Measurements from ENCODE around the gene FOXN1.

The FOXN1 gene

DNA sequence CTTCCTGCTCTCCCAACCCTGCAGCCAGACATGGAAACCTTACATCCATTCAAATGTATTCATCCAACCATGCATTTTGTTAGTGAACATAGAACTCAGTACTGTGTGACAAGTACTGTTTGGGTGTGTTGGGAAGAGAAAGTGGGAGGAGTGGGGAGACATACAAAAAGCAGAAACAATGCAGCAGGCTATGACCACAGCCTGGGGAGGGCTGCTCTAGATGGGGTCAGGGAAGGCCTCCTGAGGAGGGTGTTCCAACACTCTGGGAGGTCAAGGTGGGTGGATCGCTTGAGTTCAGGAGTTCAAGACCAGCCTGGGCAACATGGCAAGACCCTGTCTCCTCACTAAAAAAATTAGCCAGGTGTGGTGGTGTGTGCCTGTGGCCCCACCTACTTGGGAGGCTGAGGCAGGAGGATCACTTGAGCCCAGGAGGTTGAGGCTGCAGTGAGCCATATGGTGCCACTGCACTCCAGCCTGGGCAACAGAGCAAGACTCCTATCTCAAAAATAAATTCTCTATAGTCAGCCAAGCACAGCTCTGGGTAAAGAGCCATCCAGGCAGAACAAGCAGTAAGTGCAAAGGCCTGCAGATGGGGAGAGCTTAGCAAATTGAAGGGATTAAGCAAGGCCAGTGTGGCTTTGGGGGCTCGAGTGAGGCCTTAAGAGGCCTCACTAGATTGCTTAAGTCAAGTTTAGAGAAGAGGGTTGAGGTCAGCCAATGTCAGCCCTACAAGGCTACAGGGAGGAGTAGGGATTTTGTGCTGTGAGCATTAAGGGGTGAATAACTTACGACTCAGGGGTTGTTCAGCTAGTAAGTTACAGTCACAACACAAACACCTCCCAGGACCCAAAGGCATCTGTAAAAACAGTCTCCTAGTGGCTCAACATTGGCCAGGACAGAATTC is 27.2 kb upstream of the FOXN1 start:
- DNase-seq (ENCODE audit: low spot score) (no peak), FAIRE-seq (no peak)

DNA sequence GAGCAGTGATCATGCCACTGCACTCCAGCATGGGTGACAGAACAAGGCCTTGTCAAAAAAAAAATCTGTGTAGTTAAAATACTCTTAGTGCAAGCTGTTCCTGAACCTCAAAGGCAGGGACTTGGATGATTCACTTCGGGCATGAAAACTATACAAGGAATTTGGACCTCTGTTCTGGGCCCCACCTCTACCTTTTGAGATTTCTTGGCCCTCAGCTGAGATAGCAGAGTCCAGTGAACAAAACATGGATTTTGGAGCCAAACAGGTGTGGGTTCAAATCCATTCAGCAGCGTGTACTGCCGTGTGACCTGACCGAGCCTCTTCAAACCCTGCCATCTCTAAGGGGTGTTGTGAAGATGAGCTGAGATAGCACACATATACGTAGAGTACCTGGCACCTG is 25.9 kb upstream of the FOXN1 start:
- DNase-seq (ENCODE audit: low spot score) (no peak), FAIRE-seq (no peak)

DNA sequence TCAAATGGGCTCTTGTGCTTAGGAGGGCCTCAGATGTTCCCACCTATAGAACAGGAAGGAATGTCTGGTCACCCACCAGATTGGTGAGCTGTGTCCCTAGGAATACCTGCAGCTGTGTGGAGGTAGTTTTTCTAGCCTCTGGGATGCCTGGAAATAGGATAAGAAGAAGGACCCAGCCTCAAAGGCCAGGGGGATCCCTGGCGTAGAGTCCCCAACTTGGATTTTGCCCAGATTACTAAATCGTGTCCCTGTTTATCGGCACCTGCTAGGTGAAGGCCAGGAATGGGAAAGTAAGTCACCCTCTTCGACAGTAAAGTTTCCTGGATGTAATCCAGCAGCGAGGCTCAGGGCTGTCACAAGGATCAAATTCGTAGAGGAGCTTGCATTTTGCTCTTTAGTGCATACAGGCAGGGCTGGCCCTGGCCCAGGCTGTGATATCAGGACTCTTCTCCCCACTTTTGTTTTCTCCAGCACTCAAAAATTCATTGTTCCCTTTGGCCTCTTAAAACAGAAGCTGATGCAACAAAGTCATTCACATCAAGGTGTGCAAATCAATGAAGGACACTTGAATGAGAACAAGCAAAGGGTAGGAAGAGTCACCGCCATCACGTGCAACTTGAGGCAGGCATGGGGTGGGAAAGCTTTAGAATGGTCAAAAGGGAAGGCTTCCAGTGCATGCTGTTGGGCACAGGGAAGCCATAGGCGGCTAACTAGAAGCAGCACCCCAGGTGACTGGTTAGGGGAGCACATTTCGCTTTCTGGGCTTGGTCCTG is 25.2 kb upstream of the FOXN1 start:
- no peak for DNase-seq (ENCODE audit: low spot score)
- no peak for FAIRE-seq

DNA sequence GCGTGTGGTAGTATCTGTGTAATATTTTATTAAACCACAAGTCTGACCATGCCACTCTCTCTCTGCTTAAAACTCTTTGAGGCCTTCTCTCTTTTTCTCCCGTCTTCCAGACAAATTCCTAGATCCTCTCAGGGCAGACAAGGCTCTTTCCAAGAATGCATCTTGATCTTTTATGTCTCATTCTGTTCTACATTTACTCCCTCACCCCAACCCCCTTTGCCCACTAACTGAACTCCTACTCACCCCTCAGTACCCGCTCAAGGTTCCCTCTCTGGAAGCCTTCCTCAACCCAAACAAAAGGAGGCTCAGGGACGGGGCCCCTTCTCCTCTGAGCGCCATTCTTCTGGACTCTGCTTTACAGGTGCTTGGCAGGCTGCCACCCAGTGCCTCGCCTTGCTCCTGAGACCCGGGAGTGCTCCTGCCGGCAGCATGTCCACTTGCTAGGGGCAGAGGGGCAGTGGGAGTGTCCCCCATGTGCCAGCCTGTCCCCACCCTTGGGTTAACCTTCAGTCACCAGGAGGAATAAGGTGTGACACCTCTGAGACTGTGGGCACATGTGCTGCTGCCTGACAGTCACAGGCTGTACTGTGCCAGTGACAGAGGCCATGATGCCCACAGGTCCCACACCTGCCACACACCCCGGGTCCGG is 23.5 kb upstream of the FOXN1 start:
- FAIRE-seq = no peak
- no peak for DNase-seq (ENCODE audit: low spot score)

DNA sequence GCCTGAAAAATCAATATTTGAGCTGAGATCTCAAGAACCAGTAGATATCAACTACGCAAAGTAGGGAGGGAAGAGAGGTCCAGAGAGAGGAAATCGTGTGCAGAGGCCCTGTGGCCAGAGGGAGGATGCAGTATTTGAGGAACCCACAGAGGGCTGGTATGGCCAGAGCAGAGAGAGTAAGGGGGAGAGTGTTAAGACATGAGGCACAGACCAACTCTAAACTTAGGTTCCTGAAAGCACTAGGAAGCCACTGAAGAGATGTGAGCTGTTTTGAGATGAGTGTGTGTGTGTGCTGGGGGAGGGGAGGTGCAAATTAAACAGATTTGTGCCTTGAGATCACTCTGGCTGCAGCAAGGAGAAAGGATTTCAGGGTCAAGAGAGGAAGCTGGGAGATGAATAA is 21.9 kb upstream of the FOXN1 start:
- DNase-seq (ENCODE audit: low spot score) (no peak), FAIRE-seq (no peak)

DNA sequence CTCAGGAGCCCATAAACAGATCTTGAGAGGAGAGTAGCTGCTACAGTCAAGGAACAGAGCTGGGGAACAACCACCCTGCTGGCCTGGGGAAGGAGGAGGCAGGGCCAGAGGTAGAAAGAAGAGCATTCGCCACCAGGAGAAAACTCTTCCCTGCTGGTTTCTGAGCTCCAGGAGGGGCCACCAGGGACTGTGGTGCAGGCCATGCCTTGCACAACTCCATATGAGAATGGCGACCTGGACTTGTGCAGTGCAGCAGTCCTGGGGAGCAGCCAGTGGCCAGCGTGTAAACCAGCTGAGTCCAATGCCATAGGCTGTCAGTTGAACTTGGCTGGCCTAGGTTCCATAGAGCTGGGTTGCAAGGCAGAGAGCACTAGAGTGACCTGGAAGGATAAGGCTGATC is 21.1 kb upstream of the FOXN1 start:
- FAIRE-seq = peak; percentile 53
- DNase-seq (ENCODE audit: low spot score) = no peak

DNA sequence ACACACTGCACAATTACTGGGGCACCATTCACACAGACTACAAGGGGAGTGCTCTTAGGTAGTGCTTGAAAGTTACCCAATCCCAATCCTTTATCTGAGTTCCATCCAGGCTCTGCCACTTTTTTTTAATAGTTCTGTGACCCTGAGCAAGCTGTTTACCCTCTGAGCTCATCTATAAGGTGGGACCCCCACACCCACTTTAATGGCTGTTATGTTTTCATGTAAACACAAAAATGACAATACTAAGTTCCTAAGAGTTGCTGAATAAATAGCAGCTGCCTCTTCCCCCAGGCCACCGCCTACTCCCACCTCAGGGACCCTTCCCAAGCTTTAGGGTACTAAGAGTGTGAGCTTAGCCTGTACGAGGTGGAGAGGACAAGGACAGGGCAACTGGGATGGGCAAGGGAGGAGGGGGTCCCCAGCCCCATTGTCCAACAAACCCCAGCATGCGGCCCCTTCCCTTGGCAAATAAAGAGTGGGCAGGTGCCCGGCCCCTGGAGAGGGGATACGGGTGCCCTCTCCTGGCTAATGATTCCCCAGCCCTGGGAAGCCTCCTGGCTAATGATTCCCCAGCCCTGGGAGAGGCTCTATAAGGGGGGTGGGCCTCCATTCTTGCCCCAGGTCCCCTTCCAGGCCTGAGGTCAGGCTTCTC is 18.1 kb upstream of the FOXN1 start:
- FAIRE-seq (no peak), DNase-seq (ENCODE audit: low spot score) (no peak)

DNA sequence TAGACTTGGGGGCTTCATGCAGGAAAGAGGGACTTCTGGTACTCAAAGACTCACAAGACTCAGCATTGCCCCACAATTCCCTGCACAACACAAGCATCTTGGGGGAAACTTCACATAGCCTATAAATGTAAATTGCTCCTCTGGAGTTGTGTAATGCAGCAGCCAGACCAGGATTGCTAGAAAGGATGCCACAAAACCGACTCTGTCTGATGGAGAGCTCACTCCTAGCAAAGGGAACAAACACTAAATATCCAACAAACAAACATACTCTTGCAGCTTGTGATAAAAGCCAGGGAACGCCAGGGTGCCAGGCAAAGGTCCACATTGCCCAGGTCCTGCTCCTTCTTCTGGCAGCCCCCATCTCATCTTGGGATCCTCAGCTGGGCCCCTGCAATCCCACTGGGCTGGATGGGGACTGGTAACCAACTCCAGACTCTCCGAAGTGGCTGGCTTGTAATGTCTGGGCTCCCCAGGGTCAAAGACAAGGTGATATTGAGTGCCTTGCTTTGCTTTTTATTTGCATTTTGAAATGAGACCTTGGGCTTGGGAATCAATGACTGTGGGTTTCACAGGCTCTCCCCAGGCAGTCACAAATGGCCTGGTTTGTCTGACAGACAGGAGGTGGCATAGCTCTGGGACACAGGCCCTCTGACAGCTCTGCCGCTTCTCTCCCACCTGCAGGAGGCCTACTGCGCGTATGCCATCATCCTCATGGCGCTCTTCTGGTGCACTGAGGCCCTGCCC is 17.4 kb upstream of the FOXN1 start:
- DNase-seq (ENCODE audit: low spot score) (no peak), FAIRE-seq (no peak)

DNA sequence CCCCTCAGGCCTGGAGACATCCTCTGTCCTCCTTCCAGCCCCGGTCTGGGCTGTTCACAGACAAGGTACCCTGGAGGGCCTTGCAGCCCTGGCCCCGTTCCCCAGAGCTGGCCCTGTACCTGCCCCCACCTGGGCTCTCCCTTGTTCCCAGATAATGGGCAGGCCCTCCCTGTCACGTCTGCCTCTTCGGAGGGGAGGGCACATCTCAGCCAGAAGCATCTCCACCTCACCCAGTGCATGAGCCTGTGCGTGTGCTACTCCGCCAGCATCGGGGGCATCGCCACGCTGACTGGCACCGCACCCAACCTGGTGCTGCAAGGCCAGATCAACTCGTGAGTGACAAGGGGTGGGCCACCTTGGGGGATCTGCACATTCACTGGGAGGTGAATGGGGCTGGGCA is 14.9 kb upstream of the FOXN1 start:
- no peak for DNase-seq (ENCODE audit: low spot score)
- FAIRE-seq = no peak

DNA sequence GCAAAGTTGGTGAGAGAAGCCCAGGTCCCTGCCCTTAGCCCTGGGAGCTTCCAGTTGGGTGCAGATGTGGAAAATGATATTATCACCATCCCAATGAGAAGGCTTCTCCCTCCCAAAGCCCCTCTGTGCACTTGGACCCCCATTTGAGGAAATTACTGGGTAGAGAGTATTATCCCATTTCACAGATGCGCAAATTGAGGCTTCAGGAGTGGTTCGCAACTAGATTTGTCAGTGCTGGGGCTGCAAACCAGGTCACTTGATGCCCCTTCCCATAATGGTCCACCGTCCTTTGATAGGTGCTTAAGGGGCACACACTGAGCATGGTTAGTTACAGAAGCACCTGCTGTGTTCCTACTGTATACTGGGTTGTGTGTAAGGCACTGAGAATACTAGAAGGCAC is 14.3 kb upstream of the FOXN1 start:
- FAIRE-seq (no peak), DNase-seq (ENCODE audit: low spot score) (no peak)

DNA sequence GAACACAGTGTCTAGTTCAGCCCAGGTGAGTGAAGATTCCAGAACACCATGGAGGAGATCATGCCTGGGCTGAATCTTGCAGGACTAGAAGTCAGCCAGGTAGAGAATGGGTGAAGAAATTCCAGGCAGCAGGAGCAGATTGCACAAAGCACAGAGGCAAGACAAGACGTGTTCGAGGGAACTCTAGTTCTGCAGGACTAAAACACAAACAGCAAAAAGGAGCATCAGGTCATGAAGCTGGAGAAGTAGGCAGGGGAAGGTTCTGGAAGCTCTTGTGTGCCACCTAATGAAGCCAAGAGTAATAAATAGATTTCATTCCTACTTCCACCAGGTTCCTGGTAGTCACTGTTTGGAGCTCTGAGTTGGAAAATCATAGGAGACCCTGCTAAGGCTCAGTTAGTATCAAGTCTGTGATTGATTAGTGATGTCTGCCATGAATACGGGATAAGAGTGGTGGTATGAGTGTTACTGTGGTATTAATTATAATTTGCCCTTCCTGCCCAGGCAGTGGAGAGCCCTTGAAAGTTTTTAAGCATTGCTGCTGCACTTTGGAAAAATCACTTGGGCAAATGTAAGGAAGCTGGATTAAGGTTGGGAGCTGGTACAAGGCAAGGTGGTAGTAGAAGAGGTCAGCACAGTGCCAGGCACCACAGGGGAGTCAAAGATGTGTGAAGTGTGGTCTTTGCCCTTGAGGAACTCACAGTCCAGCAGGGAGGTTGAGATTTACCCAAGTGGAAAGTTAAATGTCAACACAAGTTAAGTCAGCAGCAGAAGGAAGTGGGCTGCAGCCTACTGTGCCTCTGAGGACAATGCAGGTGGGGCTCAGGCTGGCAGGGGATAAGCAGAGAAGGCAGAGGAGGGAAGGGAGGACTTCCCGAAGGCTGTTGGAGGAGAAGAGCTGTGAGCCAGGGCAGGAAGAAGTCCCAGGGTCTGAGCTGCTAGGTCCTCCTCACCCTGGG is 13.5 kb upstream of the FOXN1 start:
- no peak for FAIRE-seq
- DNase-seq (ENCODE audit: low spot score) = no peak

DNA sequence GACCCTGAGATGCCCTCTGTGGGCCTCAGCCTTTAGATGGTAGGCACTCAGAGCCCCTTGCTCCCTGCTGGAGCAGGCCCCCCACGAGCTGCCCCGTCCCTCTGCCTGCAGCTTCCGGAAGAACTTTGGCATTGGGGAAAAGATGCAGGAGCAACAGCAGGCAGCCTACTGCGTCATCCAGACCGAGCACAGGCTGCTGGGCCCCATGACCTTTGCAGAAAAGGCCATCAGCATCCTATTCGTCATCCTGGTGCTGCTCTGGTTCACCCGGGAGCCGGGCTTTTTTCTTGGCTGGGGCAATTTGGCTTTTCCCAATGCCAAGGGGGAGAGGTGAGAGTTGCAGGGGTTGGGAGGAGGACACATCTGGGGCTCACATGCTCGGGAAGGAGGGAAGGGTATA is 12.7 kb upstream of the FOXN1 start:
- DNase-seq (ENCODE audit: low spot score) (no peak), FAIRE-seq (no peak)

DNA sequence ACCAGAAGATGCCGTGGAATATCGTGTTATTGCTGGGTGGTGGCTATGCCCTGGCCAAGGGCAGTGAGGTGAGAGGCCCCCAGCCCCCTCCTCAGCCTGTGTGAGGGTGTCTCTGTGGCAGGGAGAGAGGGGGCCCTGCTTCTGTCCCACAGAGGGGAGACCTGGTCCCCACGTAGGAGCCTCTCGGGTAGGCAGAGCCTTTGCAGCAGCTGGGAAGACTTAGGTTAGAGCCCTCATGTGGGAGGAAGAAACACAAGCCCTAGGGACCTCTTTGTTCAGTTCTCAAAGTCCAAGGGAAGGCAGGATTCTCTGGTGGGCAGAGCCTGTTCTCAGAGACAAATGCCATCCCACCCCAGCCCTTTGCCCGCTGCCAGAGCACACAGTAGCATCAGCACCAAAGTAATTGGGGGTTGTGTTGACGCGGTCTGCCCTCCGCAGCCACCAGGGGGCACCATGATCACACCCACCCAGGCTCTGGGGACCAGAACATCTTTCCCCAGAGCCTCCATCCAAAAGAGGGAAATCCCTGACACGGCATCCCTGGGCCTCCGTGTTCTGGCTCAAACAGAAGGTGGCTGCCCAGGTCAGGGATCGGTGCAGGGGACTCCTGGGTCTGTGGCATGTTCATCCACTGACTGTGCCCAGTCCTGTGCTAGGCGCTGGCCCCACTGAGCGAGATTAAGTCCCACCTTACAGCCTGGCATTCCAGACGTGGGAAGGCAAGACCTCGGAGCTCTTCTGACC is 11.5 kb upstream of the FOXN1 start:
- no peak for FAIRE-seq

DNA sequence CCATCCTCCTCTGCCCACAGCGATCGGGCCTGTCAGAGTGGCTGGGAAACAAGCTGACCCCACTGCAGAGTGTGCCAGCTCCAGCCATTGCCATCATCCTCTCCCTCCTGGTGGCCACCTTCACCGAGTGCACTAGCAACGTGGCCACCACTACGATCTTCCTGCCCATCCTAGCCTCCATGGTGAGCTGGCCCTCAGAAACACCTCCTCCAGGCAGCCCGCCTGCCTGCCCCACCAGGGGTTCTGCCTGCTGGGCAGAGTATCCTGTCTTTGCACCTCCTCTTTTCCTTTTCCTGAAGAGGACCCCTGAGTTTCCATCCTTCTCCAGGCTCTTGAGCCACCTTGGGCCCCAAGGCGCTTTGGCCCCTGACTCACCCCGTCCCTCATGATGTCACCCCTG is 10.5 kb upstream of the FOXN1 start:
- FAIRE-seq = no peak
- DNase-seq (ENCODE audit: low spot score) = no peak

More for the DNA sequence above, 11.5 kb upstream of the FOXN1 start:
- peak; percentile 88 for DNase-seq (ENCODE audit: low spot score)

DNA sequence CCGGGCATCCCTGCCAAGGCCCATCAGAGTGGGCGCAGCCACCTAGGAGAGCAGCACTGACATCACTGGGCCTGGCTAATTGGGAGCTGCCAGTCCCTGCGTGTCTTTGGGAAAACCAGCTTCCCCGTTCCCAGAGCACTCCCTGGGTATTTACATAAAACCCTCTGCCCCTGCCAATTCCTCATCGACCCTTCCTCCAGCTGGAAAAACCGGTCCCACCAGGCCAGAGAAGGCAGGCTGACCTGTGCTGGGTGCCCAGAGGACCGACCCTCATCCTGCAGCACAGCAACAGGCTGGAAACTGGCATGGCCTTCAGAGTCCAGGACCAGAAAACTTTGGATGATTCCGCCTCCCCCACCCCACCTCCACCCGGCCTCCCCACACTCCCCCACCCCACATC is 8.2 kb upstream of the FOXN1 start:
- DNase-seq (ENCODE audit: low spot score) (no peak), FAIRE-seq (no peak)

DNA sequence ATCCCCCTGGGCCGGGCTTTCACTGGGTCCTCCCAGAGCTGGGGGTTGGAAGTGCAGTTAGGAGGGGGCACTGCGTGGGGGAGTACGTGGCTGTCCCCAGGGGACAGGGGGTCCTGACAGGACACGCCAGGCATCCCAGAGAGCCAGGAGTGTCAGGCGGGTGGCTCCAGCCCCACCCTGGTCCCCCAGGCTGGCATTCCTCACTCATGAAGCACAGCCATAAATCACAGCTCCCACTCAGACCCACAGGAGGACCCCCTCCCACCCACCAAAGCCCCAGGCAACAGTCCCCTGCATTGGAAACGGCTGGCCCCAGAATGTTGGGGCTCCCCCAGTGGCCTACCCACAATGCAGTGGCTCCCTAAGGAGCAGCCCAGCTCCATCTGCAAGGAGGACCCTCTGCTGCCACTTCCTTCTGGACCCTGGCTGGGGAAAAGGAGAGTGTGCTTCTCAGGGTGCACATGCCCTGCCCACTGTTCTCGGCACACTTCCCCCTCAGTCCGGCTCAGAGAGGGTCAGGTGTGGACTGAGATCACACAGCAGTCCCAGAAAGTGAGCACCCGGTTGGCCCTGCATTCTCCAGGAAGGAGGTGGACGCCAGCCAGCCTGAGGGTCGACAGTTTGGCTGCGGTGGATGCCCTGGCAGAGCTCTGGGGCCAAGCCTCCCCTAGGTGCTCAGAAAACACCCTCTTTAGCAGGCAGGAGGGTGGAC is 7.3 kb upstream of the FOXN1 start:
- FAIRE-seq (no peak), DNase-seq (ENCODE audit: low spot score) (no peak)

DNA sequence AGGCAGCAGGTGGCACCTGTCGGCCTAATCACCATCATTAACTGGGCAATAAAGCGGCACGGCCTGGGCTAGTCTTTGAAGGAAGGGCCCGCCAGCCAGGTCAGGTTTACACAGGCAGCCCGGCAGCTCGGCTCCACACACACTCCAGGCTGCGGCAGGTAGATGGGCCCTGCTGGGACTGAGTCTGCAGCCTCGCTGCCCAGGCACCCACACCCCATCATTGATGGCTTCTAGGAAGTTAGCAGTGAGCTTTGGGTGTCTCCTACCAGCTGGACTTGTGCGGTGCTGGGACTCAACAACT is 6.8 kb upstream of the FOXN1 start:
- DNase-seq (ENCODE audit: low spot score) (no peak), FAIRE-seq (no peak)

DNA sequence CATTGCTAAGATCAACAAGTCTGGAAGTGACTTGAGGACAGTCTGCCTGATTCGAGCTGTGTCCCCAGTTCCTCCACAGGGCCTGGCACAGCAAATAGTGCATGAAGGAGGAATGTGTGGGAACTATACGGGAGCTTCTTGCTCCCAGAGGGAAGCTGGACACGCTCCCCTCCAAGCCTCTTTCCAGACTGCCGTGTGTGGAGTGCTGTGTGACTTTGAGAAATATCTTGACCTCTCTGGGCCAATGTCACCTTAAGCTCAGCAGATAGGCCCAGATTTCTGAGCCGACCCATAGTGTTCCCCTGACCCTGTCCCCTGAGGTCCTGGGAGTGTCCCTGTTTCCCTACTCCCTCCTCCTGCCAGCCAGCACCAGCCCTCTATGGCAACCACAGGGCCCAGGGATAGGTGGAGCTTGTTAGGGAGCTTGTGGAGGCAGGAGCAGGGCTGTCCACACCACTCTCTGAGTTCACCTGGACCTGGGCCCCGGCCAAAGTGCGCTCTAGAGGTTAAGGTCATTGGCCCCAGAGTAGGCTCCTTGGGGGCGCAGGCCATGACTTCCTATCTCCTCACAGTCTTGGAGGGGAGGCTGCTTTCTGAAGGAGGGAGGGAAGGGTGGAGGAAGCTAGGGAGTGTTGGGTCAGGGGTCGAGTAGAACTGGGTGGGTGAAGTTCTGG is 6.3 kb upstream of the FOXN1 start:
- DNase-seq (ENCODE audit: low spot score) = no peak
- no peak for FAIRE-seq
